GM13977 (cell line): ENCODE measurements around the gene SH3GL2.

ENCODE experiments used
- DNase-seq: peaks from one replicate; pipeline ENCODE4 v3.0.0; 2012; ENCODE audit warnings: low spot score
- in situ Hi-C: fragments of 300-500 bp; cut with MboI; formaldehyde crosslinking; loops from one replicate; pipeline ENCODE4 v1.12.0; 2022; ENCODE audit warnings: low sequenced_read_pairs, low pct_unique_long_range_greater_than_20kb, mixed read lengths, inconsistent platforms; ENCODE audit not compliant: unreplicated experiment
- TF ChIP-seq, protein P1 (sequence below): IDR thresholded peaks from 2 replicates; pipeline ENCODE4 v1.5.1; 2012; ENCODE audit warnings: mild to moderate bottlenecking, control low read depth; ENCODE audit not compliant: insufficient read depth; ENCODE audit errors: extremely low read depth, missing control alignments

SH3GL2 gene

DNA sequence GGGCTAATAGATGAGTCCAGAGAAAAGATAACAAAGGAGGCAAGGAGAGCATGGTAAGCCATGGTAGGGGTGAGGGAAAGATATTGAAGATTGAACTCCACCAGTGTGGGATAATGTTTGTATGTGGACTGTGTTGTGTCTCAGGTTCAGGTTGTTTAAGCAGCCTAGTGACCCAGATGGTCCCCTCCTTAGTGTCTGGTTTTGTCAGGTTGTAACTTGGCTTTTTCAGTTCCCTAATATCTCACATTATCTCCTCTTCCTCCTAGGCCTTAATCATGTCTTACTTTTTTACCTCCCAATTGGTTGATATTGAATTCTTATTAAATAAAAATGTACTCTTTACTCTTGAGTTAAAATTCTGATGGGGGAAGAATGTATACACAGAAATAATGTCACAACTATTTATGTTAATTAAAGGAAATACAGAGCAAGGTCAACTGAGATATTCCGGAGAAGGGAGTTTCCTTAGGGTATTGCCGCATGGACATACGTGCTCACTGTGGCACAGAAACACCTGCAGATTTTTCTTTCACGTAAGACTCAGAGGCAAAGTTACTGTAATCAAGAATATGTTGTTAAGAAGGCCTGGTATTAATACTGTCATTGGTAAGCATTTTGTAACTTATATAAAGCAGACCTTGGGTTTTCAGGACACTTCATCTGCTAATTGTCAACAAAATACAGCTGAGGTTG lies 23.4 kb upstream of the SH3GL2 start:
- TF ChIP-seq, protein P1, sequence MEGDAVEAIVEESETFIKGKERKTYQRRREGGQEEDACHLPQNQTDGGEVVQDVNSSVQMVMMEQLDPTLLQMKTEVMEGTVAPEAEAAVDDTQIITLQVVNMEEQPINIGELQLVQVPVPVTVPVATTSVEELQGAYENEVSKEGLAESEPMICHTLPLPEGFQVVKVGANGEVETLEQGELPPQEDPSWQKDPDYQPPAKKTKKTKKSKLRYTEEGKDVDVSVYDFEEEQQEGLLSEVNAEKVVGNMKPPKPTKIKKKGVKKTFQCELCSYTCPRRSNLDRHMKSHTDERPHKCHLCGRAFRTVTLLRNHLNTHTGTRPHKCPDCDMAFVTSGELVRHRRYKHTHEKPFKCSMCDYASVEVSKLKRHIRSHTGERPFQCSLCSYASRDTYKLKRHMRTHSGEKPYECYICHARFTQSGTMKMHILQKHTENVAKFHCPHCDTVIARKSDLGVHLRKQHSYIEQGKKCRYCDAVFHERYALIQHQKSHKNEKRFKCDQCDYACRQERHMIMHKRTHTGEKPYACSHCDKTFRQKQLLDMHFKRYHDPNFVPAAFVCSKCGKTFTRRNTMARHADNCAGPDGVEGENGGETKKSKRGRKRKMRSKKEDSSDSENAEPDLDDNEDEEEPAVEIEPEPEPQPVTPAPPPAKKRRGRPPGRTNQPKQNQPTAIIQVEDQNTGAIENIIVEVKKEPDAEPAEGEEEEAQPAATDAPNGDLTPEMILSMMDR, result no peak

DNA sequence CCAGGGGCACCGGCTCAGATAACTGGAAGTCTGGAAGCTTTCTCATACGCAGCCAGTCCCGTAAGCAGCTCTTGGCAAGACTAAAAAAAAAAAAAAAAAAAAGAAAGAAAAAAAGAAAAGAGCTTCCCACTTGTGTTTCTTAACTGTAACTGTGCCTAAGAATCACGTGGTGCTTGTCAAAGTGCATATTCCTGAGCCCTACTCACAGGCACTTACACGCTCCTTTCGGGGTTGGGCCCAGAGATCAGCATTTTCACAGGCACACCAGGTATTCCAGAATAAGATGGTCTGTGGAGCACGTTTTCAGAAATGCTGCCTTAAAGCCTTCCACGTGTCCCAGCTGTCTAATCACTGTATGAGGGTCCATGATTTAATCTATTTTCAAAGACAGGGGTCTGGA lies 22.6 kb upstream of the SH3GL2 start:
- TF ChIP-seq, protein P1, result no peak
- in situ Hi-C loops, result no loop called here
- DNase-seq, result no peak

More for the DNA sequence above, 23.4 kb upstream of the SH3GL2 start:
- in situ Hi-C loops, result no loop called here
- DNase-seq, result no peak

DNA sequence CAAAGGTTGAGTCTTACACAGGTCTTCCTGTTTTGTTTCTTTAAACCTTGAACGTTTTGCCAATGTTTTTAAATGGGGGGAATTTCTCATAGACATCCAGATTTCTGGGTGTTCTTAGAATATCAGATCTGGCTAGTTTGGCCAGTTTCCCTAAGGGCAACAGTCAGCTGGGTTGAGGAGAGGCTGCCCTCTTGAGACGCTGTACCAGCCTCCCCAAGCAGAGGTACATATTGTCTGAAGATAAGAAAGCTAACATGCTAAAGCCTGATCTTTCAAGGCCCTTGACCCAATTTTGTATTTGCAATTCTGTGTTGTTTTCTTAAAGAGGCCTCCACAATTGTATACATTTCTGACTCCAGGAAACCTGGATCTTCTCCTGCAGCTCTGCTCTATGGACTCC lies 21.9 kb upstream of the SH3GL2 start:
- DNase-seq, result no peak
- in situ Hi-C loops, result no loop called here
- TF ChIP-seq, protein P1, result no peak

DNA sequence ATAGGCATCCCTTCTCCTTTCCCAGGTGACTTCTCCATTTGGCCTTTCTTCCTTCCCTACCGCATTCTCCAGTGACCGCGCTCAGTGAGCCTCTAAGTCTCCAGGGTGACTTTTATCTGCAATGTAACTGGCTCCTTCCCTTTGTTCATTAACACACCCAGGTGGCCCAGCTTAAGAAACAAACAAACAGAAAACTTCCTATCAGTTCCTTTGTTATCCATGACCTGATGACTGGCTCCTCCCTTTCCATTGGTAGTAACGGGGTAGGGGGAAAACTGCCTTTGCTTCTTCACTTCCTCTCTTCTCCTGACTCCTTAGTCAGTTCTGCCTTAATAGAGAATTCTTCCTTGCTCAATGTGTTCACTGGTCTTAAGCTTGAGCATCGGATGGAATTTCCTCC lies 7.0 kb upstream of the SH3GL2 start:
- TF ChIP-seq, protein P1, result no peak
- no peak for DNase-seq
- in situ Hi-C loops, result no loop called here

DNA sequence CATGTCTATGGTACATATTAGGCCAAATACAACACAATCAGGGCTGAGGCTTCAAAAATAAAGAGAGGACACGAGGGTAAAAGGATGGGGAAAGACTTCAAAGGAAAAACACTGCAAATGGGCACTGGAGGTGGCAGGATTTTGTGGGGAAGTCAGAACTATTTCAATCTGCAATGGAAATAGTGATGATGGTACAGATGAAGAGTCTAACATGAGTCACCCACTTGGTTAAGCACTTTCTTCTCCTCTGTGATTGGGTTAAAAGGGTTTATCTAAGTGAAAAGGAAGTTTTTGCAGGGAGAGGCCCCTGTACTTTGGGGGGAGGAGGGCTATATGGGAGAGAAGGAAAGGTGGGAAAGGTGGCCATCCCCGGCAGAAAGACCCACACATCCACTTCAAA lies 4.5 kb upstream of the SH3GL2 start:
- DNase-seq, result no peak
- in situ Hi-C loops, result no loop called here
- TF ChIP-seq, protein P1, result no peak

DNA sequence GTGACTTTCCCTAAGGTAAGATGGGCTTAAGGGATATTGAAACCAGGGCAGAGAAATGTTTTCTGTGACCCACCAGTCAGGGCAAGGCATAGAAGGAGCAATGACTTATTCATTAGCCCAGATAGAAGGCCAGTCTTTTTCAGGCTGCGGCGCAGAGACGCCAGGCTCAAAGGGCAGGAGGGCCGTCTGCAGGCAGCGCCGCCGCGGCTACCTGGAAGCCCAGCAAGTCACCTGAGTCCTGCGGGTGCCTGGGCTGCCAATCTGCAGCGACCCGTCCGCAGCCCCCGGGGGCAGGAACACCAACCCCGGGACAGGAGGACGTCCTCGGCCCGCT lies 322 bp upstream of the SH3GL2 start:
- TF ChIP-seq, protein P1, result no peak
- no peak for DNase-seq
- in situ Hi-C loops, result no loop called here
